HL-60 (cell line): ENCODE data around the gene RAB31.

Experiments
- DNase-seq, 2 experiments: peaks; one replicate each; pipeline ENCODE4 v3.0.0-alpha.2; 2010 to 2020; ENCODE audit warnings: low read depth in 1 of 2, low spot score in 1 of 2
- H3K27ac ChIP-seq: fragments of 250-450 bp; sonication (Bioruptor Pico); replicated peaks from 2 replicates; pipeline ENCODE4 v1.5.1; 2020; ENCODE audit warnings: mild to moderate bottlenecking, moderate library complexity
- H3K27me3 ChIP-seq: fragments of 250-450 bp; sonication (Bioruptor Pico); 2 replicates; pipeline ENCODE4 v1.5.1; 2021; ENCODE audit warnings: mild to moderate bottlenecking, moderate library complexity; ENCODE audit not compliant: insufficient read depth, poor library complexity, severe bottlenecking
- H3K4me3 ChIP-seq: replicated peaks from 2 replicates; pipeline ENCODE4 v1.5.1; 2011; ENCODE audit warnings: mild to moderate bottlenecking, control low read depth, low read length; ENCODE audit not compliant: insufficient read depth
- CTCF ChIP-seq: IDR thresholded peaks from one replicate; pipeline ENCODE4 v1.5.1; 2011; ENCODE audit warnings: low read length, control low read depth, inconsistent platforms; ENCODE audit not compliant: insufficient read depth
- GABPA ChIP-seq: IDR thresholded peaks from 2 replicates; pipeline ENCODE4 v1.6.1; 2012; ENCODE audit warnings: low read depth
- POLR2AphosphoS5 ChIP-seq: IDR thresholded peaks from 2 replicates; pipeline ENCODE4 v1.6.1; 2012; ENCODE audit warnings: low read depth
- REST ChIP-seq: IDR thresholded peaks from 2 replicates; pipeline ENCODE4 v1.6.1; 2012; ENCODE audit warnings: low read depth; ENCODE audit not compliant: insufficient replicate concordance
- SPI1 ChIP-seq: IDR thresholded peaks from 2 replicates; pipeline ENCODE4 v1.6.1; 2012; ENCODE audit warnings: low read depth, mild to moderate bottlenecking, borderline replicate concordance

RAB31 gene

GRCh38 chr18:9719421-9719981 lies 11.4 kb downstream of the RAB31 start:
- Histone ChIP-seq H3K4me3 (no peak overlapping the region), H3K27me3 (no peaks in the 10 kb centered on the region), H3K27ac (no peak overlapping the region)
- no peak for TF ChIP-seq REST
- no peak for TF ChIP-seq GABPA
- no peak for TF ChIP-seq SPI1
- no peak for DNase-seq

- no peaks in the 10 kb centered on the region for H3K27me3 ChIP-seq
- H3K27ac ChIP-seq, result no peak overlapping the region
- no peak for TF ChIP-seq REST
- TF ChIP-seq POLR2AphosphoS5, result no peak
- TF ChIP-seq GABPA, result no peak
- no peak for TF ChIP-seq CTCF
- TF ChIP-seq SPI1, result no peak
- DNase-seq, result no peak
- no peak overlapping the region for H3K4me3 ChIP-seq
These were observed 12.2 kb downstream of the RAB31 start for GRCh38 chr18:9720327-9720726.

GRCh38 chr18:9721893-9722550 lies 13.9 kb downstream of the RAB31 start:
- no peak for DNase-seq
- H3K27me3 ChIP-seq, result no peaks in the 10 kb centered on the region
- no peak overlapping the region for H3K27ac ChIP-seq
- H3K4me3 ChIP-seq, result no peak overlapping the region
- TF ChIP-seq SPI1 (no peak), CTCF (no peak), GABPA (no peak), POLR2AphosphoS5 (no peak), REST (no peak)
